CD8-positive, alpha-beta memory T cell (primary cell): ENCODE data around the gene UFM1. TPM values are rescaled to one million over a fixed set of nuclear protein-coding genes. Genes with fewer than 3 reads are reported as not detected.
A peak's percentile ranks its signal among the peaks of the same experiment; 100 is the strongest.

Experiments used
- CTCF ChIA-PET: fragments of 350-600 bp; sonication (Branson Sonifier 250); formaldehyde crosslinking; loops from one replicate; lab custom pipeline; 2021; ENCODE audit warnings: antibody characterized with exemption; lab: Charles Lee
- POLR2A ChIA-PET: fragments of 350-600 bp; sonication (Branson Sonifier 250); formaldehyde crosslinking; loops from one replicate; lab custom pipeline; 2021; ENCODE audit warnings: antibody characterized with exemption; lab: Charles Lee
- DNase-seq, 5 donors: peaks; one replicate each; pipeline versions ENCODE4 v3.0.0 to v3.0.0-alpha.2; 2020 to 2022; ENCODE audit warnings: mixed read lengths in 1 of 5
- H3K27ac ChIP-seq: one replicate; pipeline ENCODE4 v1.7.0; 2013; ENCODE audit warnings: low read depth, mild to moderate bottlenecking, low read length, moderate library complexity
- H3K27me3 ChIP-seq: 2 replicates; pipeline ENCODE4 v1.7.0; 2013; ENCODE audit warnings: low read length, mild to moderate bottlenecking; ENCODE audit not compliant: insufficient read depth, poor library complexity, severe bottlenecking
- H3K36me3 ChIP-seq: 2 replicates; pipeline ENCODE4 v1.7.0; 2013; ENCODE audit warnings: mild to moderate bottlenecking, low read length, moderate library complexity; ENCODE audit not compliant: insufficient read depth
- H3K4me1 ChIP-seq: 2 replicates; pipeline ENCODE4 v1.7.0; 2013; ENCODE audit warnings: mild to moderate bottlenecking, low read length, moderate library complexity; ENCODE audit not compliant: insufficient read depth
- H3K4me3 ChIP-seq: 2 replicates; pipeline ENCODE4 v1.7.0; 2013; ENCODE audit warnings: mild to moderate bottlenecking, low read length
- H3K9me3 ChIP-seq: 2 replicates; pipeline ENCODE4 v1.7.0; 2013; ENCODE audit warnings: mild to moderate bottlenecking, low read length
- H3K27ac Mint-ChIP-seq, 8 donors: one replicate each; pipeline ENCODE4 v1.8.0; 2020 to 2021; ENCODE audit warnings: mixed read lengths in 8 of 8, mild to moderate bottlenecking in 6 of 8, inconsistent platforms in 3 of 8, moderate library complexity in 3 of 8
- H3K27me3 Mint-ChIP-seq, 2 donors: one replicate each; pipeline ENCODE4 v1.8.0; 2020 to 2021; ENCODE audit warnings: mixed read lengths in 2 of 2, mild to moderate bottlenecking in 1 of 2, moderate library complexity in 1 of 2
- H3K36me3 Mint-ChIP-seq, 3 donors: one replicate each; pipeline ENCODE4 v1.8.0; 2020 to 2021; ENCODE audit warnings: mixed read lengths in 3 of 3, inconsistent platforms in 1 of 3, mild to moderate bottlenecking in 1 of 3
- H3K4me1 Mint-ChIP-seq, 3 donors: one replicate each; pipeline ENCODE4 v1.8.0; 2020 to 2021; ENCODE audit warnings: mixed read lengths in 3 of 3, inconsistent platforms in 1 of 3, mild to moderate bottlenecking in 1 of 3
- H3K4me3 Mint-ChIP-seq, 7 donors: one replicate each; pipeline ENCODE4 v1.8.0; 2020 to 2021; ENCODE audit warnings: mixed read lengths in 7 of 7, mild to moderate bottlenecking in 6 of 7, moderate library complexity in 4 of 7, inconsistent platforms in 2 of 7
- H3K9me3 Mint-ChIP-seq, 5 donors: one replicate each; pipeline ENCODE4 v1.8.0; 2020 to 2022; ENCODE audit warnings: mixed read lengths in 5 of 5, mild to moderate bottlenecking in 3 of 5, moderate library complexity in 2 of 5, inconsistent platforms in 1 of 5
- polyA plus RNA-seq: library from polyadenylated mRNA; unstranded; fragments of 300-500 nt; fragmentation: Illumina TruSeq; gene quantifications from one replicate; pipeline ENCODE4 v1.2.3, GENCODE V29; 2021
- total RNA-seq, 2 experiments: library from RNA; stranded (reverse); gene quantifications; one replicate each; pipeline ENCODE4 v1.2.3, GENCODE V29; 2021

Gene UFM1
- total and polyA plus RNA-seq, 3 experiments from 2014 or later, result 50.9 to 61.8 (median 53.7) TPM

DNA sequence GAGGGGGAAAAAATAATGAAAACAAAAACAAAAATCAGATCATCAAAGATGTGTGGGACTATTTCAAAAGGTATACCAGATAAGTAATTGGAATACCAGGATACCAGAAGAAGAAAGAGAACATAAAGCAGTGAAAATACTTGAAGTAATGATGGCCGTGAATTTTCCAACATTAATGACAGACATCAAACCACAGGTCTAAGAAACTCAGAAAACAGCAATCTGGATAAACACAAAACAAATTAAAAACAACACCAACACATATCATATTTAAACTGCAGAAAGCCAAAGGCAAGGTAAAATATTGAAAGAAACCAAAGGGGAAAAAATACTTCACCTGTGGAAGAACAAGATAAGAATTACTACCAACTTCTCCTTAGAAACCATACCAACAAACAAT, 24.2 kb upstream of the UFM1 start:
- no peaks in the 10 kb centered on the region for H3K36me3 ChIP-seq
- H3K4me1 ChIP-seq, result no peaks in the 10 kb centered on the region
- H3K9me3 Mint-ChIP-seq, result peaks cover 0 to 2% (median 0%) of the 10 kb centered on the region in 5 donors
- ChIA-PET POLR2A (no interaction called here), CTCF (no interaction called here)
- H3K27ac ChIP-seq, result no peak overlapping the region
- no peaks in the 10 kb centered on the region for H3K27me3 ChIP-seq
- no peak overlapping the region for H3K4me3 Mint-ChIP-seq
- peaks cover 0 to 3% (median 0%) of the 10 kb centered on the region in 3 donors for H3K36me3 Mint-ChIP-seq
- H3K4me1 Mint-ChIP-seq, result no peaks in the 10 kb centered on the region
- H3K27me3 Mint-ChIP-seq, result peaks cover 6 to 21% of the 10 kb centered on the region in 2 donors
- DNase-seq, result no peak
- no peak overlapping the region for H3K27ac Mint-ChIP-seq
- H3K4me3 ChIP-seq, result no peak overlapping the region
- H3K9me3 ChIP-seq, result no peaks in the 10 kb centered on the region

DNA sequence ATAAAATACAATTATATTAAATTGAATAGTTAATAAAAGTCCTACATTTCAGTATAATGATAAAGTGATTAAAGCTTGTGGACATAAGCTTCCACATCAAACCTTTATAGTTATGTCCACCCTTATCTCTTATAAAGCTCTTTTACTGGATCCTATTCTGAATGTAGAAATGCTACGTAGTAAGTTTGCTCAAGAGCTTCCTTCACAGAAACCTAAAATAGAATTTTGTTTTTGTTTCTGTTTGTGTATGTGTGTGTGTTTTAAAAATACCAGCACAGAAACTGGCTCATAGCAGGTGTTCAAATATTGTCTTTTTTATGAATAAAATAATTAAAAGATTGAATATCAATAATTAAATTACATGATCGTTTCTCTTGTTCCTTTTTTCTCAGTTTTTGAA, 21.0 kb upstream of the UFM1 start:
- H3K4me1 Mint-ChIP-seq, result no peaks in the 10 kb centered on the region
- H3K4me3 Mint-ChIP-seq, result no peak overlapping the region
- no peaks in the 10 kb centered on the region for H3K9me3 Mint-ChIP-seq
- no peaks in the 10 kb centered on the region for H3K27me3 ChIP-seq
- no peak overlapping the region for H3K27ac ChIP-seq
- H3K4me1 ChIP-seq, result no peaks in the 10 kb centered on the region
- H3K36me3 ChIP-seq, result no peaks in the 10 kb centered on the region
- H3K4me3 ChIP-seq, result no peak overlapping the region
- H3K9me3 ChIP-seq, result no peaks in the 10 kb centered on the region
- ChIA-PET CTCF (no interaction called here), POLR2A (no interaction called here)
- no peaks in the 10 kb centered on the region for H3K36me3 Mint-ChIP-seq
- DNase-seq, result no peak
- H3K27me3 Mint-ChIP-seq, result peaks cover 12 to 13% of the 10 kb centered on the region in 2 donors
- H3K27ac Mint-ChIP-seq, result no peak overlapping the region

DNA sequence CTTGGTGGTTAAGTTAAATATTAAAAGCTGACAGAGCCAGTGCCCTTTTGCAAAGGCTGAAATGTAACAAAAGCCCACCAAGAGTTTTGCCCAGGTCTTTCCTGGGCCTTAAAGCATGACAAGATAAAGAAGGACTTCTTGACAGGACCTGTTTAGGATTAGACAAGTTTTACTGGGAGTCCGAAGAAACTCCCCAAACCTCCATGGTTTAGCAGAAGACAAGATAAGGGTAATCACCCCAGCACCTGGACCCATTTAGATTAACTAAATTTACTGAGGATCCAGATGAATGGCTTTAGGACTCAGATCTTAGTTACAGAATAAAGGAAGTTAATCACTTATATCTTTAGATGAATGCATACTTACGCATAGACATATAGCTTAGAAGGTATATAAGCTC, 14.8 kb upstream of the UFM1 start:
- no peak overlapping the region for H3K27ac ChIP-seq
- H3K9me3 ChIP-seq, result no peaks in the 10 kb centered on the region
- H3K36me3 ChIP-seq, result no peaks in the 10 kb centered on the region
- H3K27me3 Mint-ChIP-seq, result peaks cover 0 to 6% of the 10 kb centered on the region in 2 donors
- no peaks in the 10 kb centered on the region for H3K4me1 Mint-ChIP-seq
- ChIA-PET POLR2A (no interaction called here), CTCF (no interaction called here)
- no peaks in the 10 kb centered on the region for H3K27me3 ChIP-seq
- no peak overlapping the region for H3K4me3 Mint-ChIP-seq
- H3K36me3 Mint-ChIP-seq, result no peaks in the 10 kb centered on the region
- no peak overlapping the region for H3K27ac Mint-ChIP-seq
- no peak for DNase-seq
- no peak overlapping the region for H3K4me3 ChIP-seq
- H3K9me3 Mint-ChIP-seq, result no peaks in the 10 kb centered on the region
- H3K4me1 ChIP-seq, result no peaks in the 10 kb centered on the region

DNA sequence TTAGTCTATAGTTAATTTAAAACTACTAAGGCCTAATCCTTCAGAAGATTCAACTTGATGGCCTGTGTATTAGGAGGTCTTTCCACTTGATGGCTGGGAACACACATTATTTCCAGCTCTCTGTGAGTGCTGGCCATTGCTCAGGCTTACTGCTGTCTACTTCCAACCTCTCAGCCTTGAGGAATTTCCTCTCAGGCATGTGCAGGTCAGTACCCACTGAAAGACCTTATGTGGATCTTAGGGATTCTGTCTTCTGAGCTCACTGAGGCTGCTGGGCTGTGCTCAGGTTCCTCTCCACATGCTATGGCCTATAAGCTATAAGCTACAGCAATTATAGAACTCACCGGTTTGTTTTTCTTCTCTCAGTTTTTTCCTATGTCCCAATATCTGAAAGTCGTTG, 11.6 kb upstream of the UFM1 start:
- no peaks in the 10 kb centered on the region for H3K9me3 Mint-ChIP-seq
- H3K27me3 Mint-ChIP-seq, result peaks cover 5 to 9% of the 10 kb centered on the region in 2 donors
- DNase-seq, result no peak
- ChIA-PET CTCF (no interaction called here), POLR2A (no interaction called here)
- H3K27me3 ChIP-seq, result no peaks in the 10 kb centered on the region
- H3K9me3 ChIP-seq, result no peaks in the 10 kb centered on the region
- H3K36me3 ChIP-seq, result no peaks in the 10 kb centered on the region
- no peak overlapping the region for H3K27ac Mint-ChIP-seq
- H3K4me3 ChIP-seq, result no peak overlapping the region
- no peak overlapping the region for H3K4me3 Mint-ChIP-seq
- no peaks in the 10 kb centered on the region for H3K36me3 Mint-ChIP-seq
- H3K27ac ChIP-seq, result no peak overlapping the region
- H3K4me1 Mint-ChIP-seq, result no peaks in the 10 kb centered on the region
- H3K4me1 ChIP-seq, result no peaks in the 10 kb centered on the region

DNA sequence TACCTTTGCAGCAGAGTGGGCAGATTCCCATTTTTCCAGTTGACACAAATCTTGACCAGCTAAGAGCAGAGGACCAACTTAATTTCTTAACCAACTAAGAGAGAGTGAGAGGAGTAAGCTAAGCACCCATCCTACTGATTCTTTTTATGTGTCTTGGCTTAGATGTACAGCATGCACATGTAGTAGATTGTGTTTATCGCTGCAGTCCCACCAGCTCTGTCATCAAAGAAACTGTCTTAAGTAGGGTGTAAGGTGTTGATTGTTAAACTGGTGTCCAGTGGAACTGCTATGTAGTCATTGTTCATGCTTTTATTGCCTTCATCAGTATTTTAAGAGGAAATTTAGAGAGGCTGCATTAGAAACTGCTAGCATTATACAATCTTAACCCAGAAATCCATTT, 9.0 kb upstream of the UFM1 start:
- peaks cover 5 to 9% of the 10 kb centered on the region in 2 donors for H3K27me3 Mint-ChIP-seq

DNA sequence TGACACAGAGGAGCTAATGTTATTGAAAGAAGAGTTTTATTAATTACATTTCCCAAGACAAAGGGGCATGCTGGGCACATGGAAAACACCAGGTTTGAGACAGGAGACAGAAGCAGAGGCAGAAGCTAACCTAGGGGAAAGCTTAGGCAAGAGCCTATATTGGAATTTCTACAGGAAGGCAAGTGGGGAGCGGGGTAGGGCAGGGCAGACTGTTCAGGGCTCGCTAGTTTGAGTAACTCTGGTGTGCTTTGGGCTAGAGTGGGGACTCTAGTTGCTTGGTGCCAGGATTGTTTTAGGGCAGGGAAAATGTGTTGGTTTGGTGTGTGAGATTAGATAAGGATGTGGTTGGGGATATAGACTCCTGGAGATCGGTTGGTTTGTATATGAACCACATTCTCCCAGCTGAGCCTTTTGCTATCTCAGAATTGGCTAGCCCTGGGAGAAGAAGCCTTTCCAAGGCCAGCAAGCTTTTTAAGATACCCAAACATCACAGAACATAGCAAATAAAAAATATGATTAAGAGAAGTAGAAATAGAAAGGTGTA, 8.4 kb upstream of the UFM1 start:
- no peak overlapping the region for H3K27ac Mint-ChIP-seq
- Histone ChIP-seq H3K36me3 (no peaks in the 10 kb centered on the region), H3K4me3 (no peak overlapping the region), H3K9me3 (no peaks in the 10 kb centered on the region), H3K27me3 (no peaks in the 10 kb centered on the region), H3K27ac (no peak overlapping the region), H3K4me1 (no peaks in the 10 kb centered on the region)
- H3K36me3 Mint-ChIP-seq, result no peaks in the 10 kb centered on the region
- H3K4me3 Mint-ChIP-seq, result no peak overlapping the region
- no peak for DNase-seq
- peaks cover 5 to 9% of the 10 kb centered on the region in 2 donors for H3K27me3 Mint-ChIP-seq
- H3K9me3 Mint-ChIP-seq, result no peaks in the 10 kb centered on the region
- POLR2A ChIA-PET, result no interaction called here
- CTCF ChIA-PET, result no interaction called here
- no peaks in the 10 kb centered on the region for H3K4me1 Mint-ChIP-seq

More for the DNA sequence above, 9.0 kb upstream of the UFM1 start:
- Mint-ChIP-seq H3K4me3 (no peak overlapping the region), H3K36me3 (no peaks in the 10 kb centered on the region), H3K9me3 (no peaks in the 10 kb centered on the region), H3K27ac (no peak overlapping the region), H3K4me1 (no peaks in the 10 kb centered on the region)
- no peaks in the 10 kb centered on the region for H3K4me1 ChIP-seq
- H3K4me3 ChIP-seq, result no peak overlapping the region
- H3K9me3 ChIP-seq, result no peaks in the 10 kb centered on the region
- POLR2A ChIA-PET, result no interaction called here
- no peak for DNase-seq
- H3K27ac ChIP-seq, result no peak overlapping the region
- CTCF ChIA-PET, result no interaction called here
- no peaks in the 10 kb centered on the region for H3K36me3 ChIP-seq
- H3K27me3 ChIP-seq, result no peaks in the 10 kb centered on the region

DNA sequence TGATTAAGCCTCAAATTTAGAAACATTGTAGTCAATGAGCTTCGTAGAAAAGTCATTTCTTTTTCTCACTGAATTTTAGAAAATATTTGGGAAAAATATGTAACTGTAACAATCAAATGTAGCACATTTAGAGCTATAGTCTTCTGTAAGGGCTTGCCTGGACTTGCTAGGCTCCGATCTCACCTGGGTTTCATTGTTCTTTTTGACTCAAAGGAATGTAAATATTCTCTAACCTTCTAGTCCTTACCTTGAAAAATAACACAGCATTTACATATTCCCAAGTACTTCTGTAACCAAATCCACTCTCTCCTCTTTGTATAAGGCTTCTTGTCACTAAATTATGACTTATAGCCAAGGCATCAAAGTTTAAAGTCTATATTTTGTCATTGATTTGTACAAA, 2.9 kb upstream of the UFM1 start:
- Mint-ChIP-seq H3K9me3 (no peaks in the 10 kb centered on the region), H3K36me3 (peaks cover 0 to 26% (median 2%) of the 10 kb centered on the region in 3 donors), H3K27ac (no peak overlapping the region), H3K27me3 (peaks cover 0 to 3% of the 10 kb centered on the region in 2 donors), H3K4me1 (peaks cover 25 to 30% (median 30%) of the 10 kb centered on the region in 3 donors), H3K4me3 (no peak overlapping the region)
- no peak overlapping the region for H3K4me3 ChIP-seq
- H3K27me3 ChIP-seq, result no peaks in the 10 kb centered on the region
- ChIA-PET POLR2A (no interaction called here), CTCF (no interaction called here)
- H3K9me3 ChIP-seq, result no peaks in the 10 kb centered on the region
- peaks cover 26% of the 10 kb centered on the region for H3K4me1 ChIP-seq
- H3K36me3 ChIP-seq, result no peaks in the 10 kb centered on the region
- H3K27ac ChIP-seq, result no peak overlapping the region
- no peak for DNase-seq

DNA sequence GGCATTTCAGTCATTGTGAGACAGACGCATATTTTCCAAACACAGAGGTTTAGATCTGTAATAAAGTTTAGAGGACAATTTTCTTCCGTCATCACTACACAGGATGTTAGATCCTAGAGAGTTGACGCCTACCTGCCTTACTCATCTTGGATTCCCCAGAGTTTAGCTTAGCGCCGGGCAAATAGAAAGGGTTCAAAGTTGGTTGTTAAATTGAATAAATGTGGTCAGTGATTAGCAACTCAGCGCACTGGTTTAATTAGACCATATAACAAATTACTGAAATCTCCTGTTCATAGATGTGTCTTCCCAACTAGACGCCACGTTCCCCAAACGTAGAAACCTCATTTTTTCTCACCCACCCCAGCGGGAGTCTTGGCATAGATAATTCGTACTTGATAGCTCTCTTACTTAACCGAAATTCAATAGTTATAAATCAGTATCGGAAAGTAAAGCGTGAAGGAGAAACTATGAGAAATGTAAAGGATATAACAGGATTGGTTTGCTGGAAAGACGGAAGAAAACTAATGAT, 726 bp upstream of the UFM1 start:
- ChIA-PET CTCF (no interaction called here), POLR2A (interaction anchor here (1.5 kb wide), 1 partner anchor 1290 kb away, joined by 5 read pairs; the partner anchor contains the start of gene SUPT20H)
- Mint-ChIP-seq H3K9me3 (no peaks in the 10 kb centered on the region), H3K4me1 (peaks cover 41 to 44% (median 43%) of the 10 kb centered on the region in 3 donors), H3K4me3 (peak overlapping the region; percentile 95 to 100 (median 98)), H3K27ac (peak overlapping the region; percentile 97 to 100 (median 99)), H3K27me3 (peaks cover 0 to 1% of the 10 kb centered on the region in 2 donors), H3K36me3 (peaks cover 0 to 39% (median 7%) of the 10 kb centered on the region in 3 donors)
- peak in 2 of 5 donors; percentile 24 to 47 for DNase-seq
- H3K27ac ChIP-seq, result peak overlapping the region; percentile 91
- no peaks in the 10 kb centered on the region for H3K27me3 ChIP-seq
- peak overlapping the region; percentile 94 for H3K4me3 ChIP-seq
- no peaks in the 10 kb centered on the region for H3K36me3 ChIP-seq
- H3K4me1 ChIP-seq, result peaks cover 26% of the 10 kb centered on the region
- no peaks in the 10 kb centered on the region for H3K9me3 ChIP-seq
